SK-N-SH (cell line): ENCODE measurements around the gene CLDN6. TPM values are rescaled to one million over a fixed set of nuclear protein-coding genes. Genes with fewer than 3 reads are reported as not detected.

Experiments
- CTCF ChIA-PET: fragments of 300-600, 350-600 bp; formaldehyde crosslinking; extraction: SDS; loops from one replicate; lab custom pipeline; 2021; lab: Yijun Ruan, JAX
- POLR2A ChIA-PET: fragments of 350-600 bp; sonication (Branson Sonifier 250); formaldehyde crosslinking; extraction: SDS; loops from one replicate; lab custom pipeline; 2020; ENCODE audit warnings: antibody characterized with exemption, inconsistent platforms; lab: Yijun Ruan, JAX
- DNase-seq: peaks from one replicate; pipeline ENCODE4 v3.0.0; 2012
- H2AFZ ChIP-seq: fragments of 200-600 bp; sonication (generic); 2 replicates; pipeline ENCODE4 v1.8.1; 2016; ENCODE audit warnings: antibody characterized with exemption, mild to moderate bottlenecking, low read depth
- H3F3A ChIP-seq: fragments of 200-600 bp; sonication (generic); replicated peaks from 2 replicates; pipeline ENCODE3; 2016; ENCODE audit warnings: antibody characterized with exemption, mild to moderate bottlenecking; ENCODE audit not compliant: insufficient read depth
- H3K27ac ChIP-seq, 2 experiments: fragments of 200-500 bp in 1 of 2; fragments of 200-600 bp in 1 of 2; sonication (Bioruptor generic) in 1 of 2; sonication (generic), shearing (Covaris generic) in 1 of 2; 2 replicates each; pipeline versions ENCODE4 v1.5.1 to v1.6.1; 2014 to 2016; ENCODE audit warnings: low read depth in 2 of 2, inconsistent platforms in 1 of 2, low read length in 1 of 2, mild to moderate bottlenecking in 1 of 2, mixed read lengths in 1 of 2
- H3K27me3 ChIP-seq: fragments of 200-600 bp; sonication (generic), shearing (Covaris generic); 2 replicates; pipeline ENCODE4 v1.6.1; 2016; ENCODE audit warnings: mixed run types; ENCODE audit not compliant: insufficient read depth
- H3K36me3 ChIP-seq, 2 experiments: fragments of 200-500 bp in 1 of 2; fragments of 200-600 bp in 1 of 2; sonication (Bioruptor generic) in 1 of 2; sonication (generic) in 1 of 2; replicated peaks in 1 of 2; 2 replicates each; pipeline versions ENCODE3 to v1.5.1; 2014 to 2016; ENCODE audit warnings: low read length in 1 of 2, mild to moderate bottlenecking in 1 of 2; ENCODE audit not compliant: insufficient read depth in 2 of 2, control insufficient read depth in 1 of 2
- H3K4me1 ChIP-seq, 2 experiments: fragments of 200-500 bp in 1 of 2; fragments of 200-600 bp in 1 of 2; sonication (Bioruptor generic) in 1 of 2; sonication (generic), shearing (Covaris generic) in 1 of 2; 2 replicates each; pipeline versions ENCODE4 v1.5.1 to v1.6.1; 2014 to 2016; ENCODE audit warnings: low read depth in 1 of 2, low read length in 1 of 2, mixed run types in 1 of 2; ENCODE audit not compliant: insufficient read depth in 2 of 2, control insufficient read depth in 1 of 2
- H3K4me2 ChIP-seq: fragments of 200-600 bp; sonication (generic), shearing (Covaris generic); 2 replicates; pipeline ENCODE4 v1.6.1; 2017; ENCODE audit warnings: mixed run types
- H3K4me3 ChIP-seq, 2 experiments: fragments of 200-500 bp in 1 of 2; fragments of 200-600 bp in 1 of 2; sonication (Bioruptor generic) in 1 of 2; sonication (generic), shearing (Covaris generic) in 1 of 2; 2 replicates each; pipeline versions ENCODE4 v1.5.1 to v1.8.1; 2014 to 2016; ENCODE audit warnings: low read depth in 2 of 2, inconsistent platforms in 1 of 2, low read length in 1 of 2, mild to moderate bottlenecking in 1 of 2, mixed read lengths in 1 of 2, moderate library complexity in 1 of 2
- H3K79me2 ChIP-seq: fragments of 200-600 bp; sonication (generic); 2 replicates; pipeline ENCODE4 v1.8.1; 2017; ENCODE audit warnings: mild to moderate bottlenecking; ENCODE audit not compliant: insufficient read depth
- H3K9ac ChIP-seq: fragments of 200-600 bp; sonication (generic); 2 replicates; pipeline ENCODE4 v1.6.1; 2017; ENCODE audit warnings: mixed run types
- H3K9me2 ChIP-seq: fragments of 200-600 bp; sonication (generic); 2 replicates; pipeline ENCODE4 v1.6.1; 2017; ENCODE audit warnings: mixed run types
- H3K9me3 ChIP-seq: fragments of 200-600 bp; sonication (generic); 2 replicates; pipeline ENCODE4 v1.6.1; 2017; ENCODE audit warnings: mixed run types, mild to moderate bottlenecking, moderate library complexity
- H4K20me1 ChIP-seq: fragments of 200-600 bp; sonication (generic); 2 replicates; pipeline ENCODE4 v1.6.1; 2017; ENCODE audit warnings: mild to moderate bottlenecking, mixed run types; ENCODE audit not compliant: insufficient read depth
- GABPA ChIP-seq: IDR thresholded peaks from 2 replicates; pipeline ENCODE4 v1.4.0; 2012; ENCODE audit warnings: low read depth, mild to moderate bottlenecking
- IRF3 ChIP-seq: fragments of 150-350 bp; IDR thresholded peaks from 2 replicates; pipeline ENCODE4 v1.6.1; 2016; ENCODE audit warnings: mild to moderate bottlenecking, low read depth, low read length
- JUND ChIP-seq: IDR thresholded peaks from 2 replicates; pipeline ENCODE4 v1.4.0; 2012
- MAX ChIP-seq: IDR thresholded peaks from 2 replicates; pipeline ENCODE4 v1.4.0; 2012; ENCODE audit warnings: low read depth
- MXI1 ChIP-seq: IDR thresholded peaks from 2 replicates; pipeline ENCODE4 v1.6.1; 2012; ENCODE audit warnings: mild to moderate bottlenecking, low read depth, low read length, improper control_type of control experiment
- PBX3 ChIP-seq: IDR thresholded peaks from 2 replicates; pipeline ENCODE4; 2012
- RAD21 ChIP-seq: IDR thresholded peaks from 2 replicates; pipeline ENCODE4 v1.6.1; 2012; ENCODE audit warnings: mild to moderate bottlenecking, low read length
- SMC3 ChIP-seq: IDR thresholded peaks from 2 replicates; pipeline ENCODE4 v1.6.1; 2012; ENCODE audit warnings: low read depth, low read length, improper control_type of control experiment
- USF2 ChIP-seq: fragments of 150-350 bp; IDR thresholded peaks from 2 replicates; pipeline ENCODE4 v1.6.1; 2017; ENCODE audit warnings: antibody characterized with exemption, low read length, low read depth, borderline replicate concordance
- ZBTB33 ChIP-seq: IDR thresholded peaks from 2 replicates; pipeline ENCODE4 v1.4.0; 2012; ENCODE audit warnings: low read depth, borderline replicate concordance
- WGBS: methylation state at CpG from one replicate; pipeline ENCODE4 v1.1.6; 2017; ENCODE audit warnings: low lambda C conversion rate; 5-methylcytosine and 5-hydroxymethylcytosine counted together
- polyA plus RNA-seq, 3 experiments: library from polyadenylated mRNA; depleted of rRNA; stranded (reverse); fragments of >200 nt; gene quantifications; 2 replicates each; pipeline ENCODE4 v1.2.3, GENCODE V29; 2012

The CLDN6 gene
- polyA plus RNA-seq, 1 of the 3 experiments (the other 2 are of a cell fraction) = 0.20 TPM

GRCh38 chr16:3044708-3045107 is 26.7 kb upstream of the CLDN6 start:
- peaks cover 83% of the 10 kb centered on the region for H3K27me3 ChIP-seq

More at GRCh38 chr16:3044708-3045107, 26.7 kb upstream of the CLDN6 start:
- H3K9me3 ChIP-seq = no peaks in the 10 kb centered on the region
- CTCF ChIA-PET = interaction anchor here (0.9 to 8.5 kb wide), 4 partner anchors 13 to 126 kb away, joined by 3 to 141 read pairs (median 8); no protein-coding TSS in a partner anchor
- no peak overlapping the region for H3K27ac ChIP-seq
- H4K20me1 ChIP-seq = no peaks in the 10 kb centered on the region
- no peaks in the 10 kb centered on the region for H3K36me3 ChIP-seq
- no peak overlapping the region for H3K4me2 ChIP-seq
- POLR2A ChIA-PET = no interaction called here
- H3K4me1 ChIP-seq = no peaks in the 10 kb centered on the region; a peak in 1 of 4 replicates
- no peaks in the 10 kb centered on the region for H3K9me2 ChIP-seq
- no peak overlapping the region for H3K9ac ChIP-seq
- no peak for DNase-seq
- no peak overlapping the region for H2AFZ ChIP-seq
- 90% methylated on average over 6 of the region's 6 CpGs for WGBS
- H3K4me3 ChIP-seq = peak overlapping the region in 1 of 2 experiments; percentile 33; a peak in 1 of 4 replicates
- no peaks in the 10 kb centered on the region for H3K79me2 ChIP-seq
- H3F3A ChIP-seq = peaks cover 8% of the 10 kb centered on the region
- no peak for TF ChIP-seq MAX
- TF ChIP-seq ZBTB33 = no peak
- TF ChIP-seq IRF3 = no peak
- TF ChIP-seq SMC3 = no peak
- TF ChIP-seq PBX3 = no peak
- TF ChIP-seq RAD21 = no peak
- no peak for TF ChIP-seq MXI1
- TF ChIP-seq USF2 = no peak
- no peak for TF ChIP-seq GABPA
- TF ChIP-seq JUND = no peak
